ENCODE measurements around the gene ADAMTS14. TPM values are rescaled to one million over a fixed set of nuclear protein-coding genes. Genes with fewer than 3 reads are reported as not detected.
"Not testable (repeated sequence)": the region's sequence is repeated elsewhere in the genome, so short reads cannot be mapped to it uniquely, and the experiment has no call there.

Gene ADAMTS14
- total and polyA plus RNA-seq, 4 donors = 0.08 to 2.4 (median 0.37) TPM

- H3K9me3 ChIP-seq (ENCODE audit: control insufficient read depth, low read length) = no peaks in the 10 kb centered on the region
- ATAC-seq (ENCODE audit: low FRiP score) = no peak
- peak in 1 of 2 donors; percentile 41 for DNase-seq
- no peak overlapping the region for H3K4me3 ChIP-seq (ENCODE audit: low read length in 2 of 2)
- no peaks in the 10 kb centered on the region for H3K27me3 ChIP-seq (ENCODE audit: control insufficient read depth in 1 of 2, insufficient read depth in 2 of 2, low read length in 1 of 2)
- intact Hi-C loops (cut with DNase I) = loop anchor here in 1 of 2 donors (5.0 kb wide), 1 partner anchor 300 kb away; no protein-coding TSS in a partner anchor
- H3K36me3 ChIP-seq (ENCODE audit: control insufficient read depth in 1 of 2, insufficient read depth in 2 of 2, low read length in 1 of 2) = no peaks in the 10 kb centered on the region
- H3K27ac ChIP-seq (ENCODE audit: low read depth in 1 of 2, low read length in 2 of 2) = no peak overlapping the region
- no peaks in the 10 kb centered on the region for H3K4me1 ChIP-seq (ENCODE audit: control insufficient read depth in 1 of 2, insufficient read depth in 2 of 2, low read length in 2 of 2)
- 75 to 77% methylated on average over 10 of the region's 10 CpGs for WGBS, 2 donors
These were observed 89.5 kb downstream of the ADAMTS14 start for GRCh38 chr10:70761727-70762350.

GRCh38 chr10:70762441-70763175 is 90.3 kb downstream of the ADAMTS14 start:
- Histone ChIP-seq H3K27ac (ENCODE audit: low read depth in 1 of 2, low read length in 2 of 2) (no peak overlapping the region), H3K36me3 (ENCODE audit: control insufficient read depth in 1 of 2, insufficient read depth in 2 of 2, low read length in 1 of 2) (no peaks in the 10 kb centered on the region), H3K9me3 (ENCODE audit: control insufficient read depth, low read length) (no peaks in the 10 kb centered on the region), H3K27me3 (ENCODE audit: control insufficient read depth in 1 of 2, insufficient read depth in 2 of 2, low read length in 1 of 2) (no peaks in the 10 kb centered on the region), H3K4me1 (ENCODE audit: control insufficient read depth in 1 of 2, insufficient read depth in 2 of 2, low read length in 2 of 2) (no peaks in the 10 kb centered on the region), H3K4me3 (ENCODE audit: low read length in 2 of 2) (no peak overlapping the region)
- peak in 1 of 2 donors; percentile 65 for DNase-seq
- ATAC-seq (ENCODE audit: low FRiP score) = no peak
- intact Hi-C loops (cut with DNase I) = loop anchor here in 1 of 2 donors (5.0 kb wide), 1 partner anchor 300 kb away; no protein-coding TSS in a partner anchor
- 91 to 93% methylated on average over 7 of the region's 7 CpGs for WGBS, 2 donors

DNA sequence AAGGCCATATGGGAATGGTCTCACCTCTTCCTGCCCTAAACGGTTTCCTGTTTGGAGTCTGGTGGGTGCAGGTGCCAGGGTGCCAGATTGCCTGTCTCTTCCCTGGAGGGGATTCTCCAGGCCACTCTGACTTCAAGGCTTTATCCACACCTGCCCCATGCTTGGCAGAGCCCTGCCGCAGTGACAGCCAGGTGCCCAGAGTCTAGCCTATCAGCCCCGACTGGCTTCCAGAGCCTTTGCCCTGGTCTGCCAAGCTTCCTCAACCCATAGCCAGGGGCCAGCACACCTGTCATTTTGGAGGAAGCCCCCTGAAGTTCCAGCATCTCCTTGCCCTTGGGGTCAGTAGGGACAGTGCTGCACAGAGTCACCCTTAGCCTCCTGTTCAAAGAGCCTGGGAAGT is 91.3 kb downstream of the ADAMTS14 start:
- Histone ChIP-seq H3K36me3 (ENCODE audit: control insufficient read depth in 1 of 2, insufficient read depth in 2 of 2, low read length in 1 of 2) (no peaks in the 10 kb centered on the region), H3K4me3 (ENCODE audit: low read length in 2 of 2) (no peak overlapping the region), H3K9me3 (ENCODE audit: control insufficient read depth, low read length) (no peaks in the 10 kb centered on the region), H3K27me3 (ENCODE audit: control insufficient read depth in 1 of 2, insufficient read depth in 2 of 2, low read length in 1 of 2) (no peaks in the 10 kb centered on the region), H3K27ac (ENCODE audit: low read depth in 1 of 2, low read length in 2 of 2) (no peak overlapping the region), H3K4me1 (ENCODE audit: control insufficient read depth in 1 of 2, insufficient read depth in 2 of 2, low read length in 2 of 2) (no peaks in the 10 kb centered on the region)
- WGBS, 2 donors = 77% methylated on average over 3 of the region's 3 CpGs
- intact Hi-C loops (cut with DNase I) = loop anchor here in 1 of 2 donors (5.0 kb wide), 1 partner anchor 301 kb away; no protein-coding TSS in a partner anchor
- ATAC-seq (ENCODE audit: low FRiP score) (no peak), DNase-seq (peak in 1 of 2 donors; percentile 34)

DNA sequence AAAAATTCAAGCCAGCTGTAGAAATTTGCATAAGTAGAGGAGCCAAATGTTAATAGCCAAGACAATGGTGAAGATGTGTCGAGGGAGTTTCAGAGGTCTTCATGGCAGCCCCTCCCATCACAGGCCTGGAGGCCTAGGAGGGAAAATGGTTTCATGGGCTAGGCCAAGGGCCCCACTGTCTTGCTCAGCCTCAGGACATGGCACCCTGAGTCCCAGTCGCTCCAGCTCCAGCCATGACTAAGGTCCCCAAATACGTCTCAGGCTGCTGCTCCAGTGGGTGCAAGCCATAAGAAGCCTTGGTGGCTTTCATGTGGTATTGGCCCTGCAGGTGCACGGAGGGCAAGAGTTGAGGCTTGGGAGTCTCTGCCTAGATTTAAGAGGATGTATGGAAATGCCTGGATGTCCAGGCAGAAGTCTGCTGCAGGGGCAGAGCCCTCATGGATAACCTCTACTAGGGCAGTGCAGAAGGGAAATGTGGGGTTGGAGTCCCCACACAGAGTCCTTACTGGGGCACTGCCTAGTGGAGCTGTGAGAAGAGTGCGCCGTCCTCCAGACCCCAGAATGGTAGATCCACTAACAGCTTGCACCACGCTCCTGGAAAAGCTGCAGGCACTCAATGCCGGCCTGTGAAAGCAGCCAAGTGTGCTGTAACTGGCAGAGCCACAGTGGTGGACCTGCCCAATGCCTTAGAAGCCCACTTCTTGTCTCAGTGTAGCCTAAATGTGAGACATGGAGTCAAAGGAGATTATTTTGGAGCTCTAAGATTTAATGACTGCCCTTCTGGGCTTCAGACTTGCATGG is 93.7 kb downstream of the ADAMTS14 start:
- no peak for ATAC-seq (ENCODE audit: low FRiP score)
- DNase-seq = peak in 1 of 2 donors; percentile 45

GRCh38 chr10:70768026-70768685 is 95.8 kb downstream of the ADAMTS14 start:
- intact Hi-C loops (cut with DNase I); H3K27ac ChIP-seq (ENCODE audit: low read depth in 1 of 2, low read length in 2 of 2); H3K9me3 ChIP-seq (ENCODE audit: control insufficient read depth, low read length); H3K36me3 ChIP-seq (ENCODE audit: control insufficient read depth in 1 of 2, insufficient read depth in 2 of 2, low read length in 1 of 2); H3K4me3 ChIP-seq (ENCODE audit: low read length in 2 of 2); H3K27me3 ChIP-seq (ENCODE audit: control insufficient read depth in 1 of 2, insufficient read depth in 2 of 2, low read length in 1 of 2); ATAC-seq (ENCODE audit: low FRiP score); H3K4me1 ChIP-seq (ENCODE audit: control insufficient read depth in 1 of 2, insufficient read depth in 2 of 2, low read length in 2 of 2); DNase-seq: not testable (repeated sequence)
- WGBS, 2 donors = 75 to 82% methylated on average over 6 of the region's 6 CpGs

More for the DNA sequence above, 93.7 kb downstream of the ADAMTS14 start:
- intact Hi-C loops (cut with DNase I) = no loop called here
- Histone ChIP-seq H3K27ac (ENCODE audit: low read depth in 1 of 2, low read length in 2 of 2) (no peak overlapping the region), H3K27me3 (ENCODE audit: control insufficient read depth in 1 of 2, insufficient read depth in 2 of 2, low read length in 1 of 2) (no peaks in the 10 kb centered on the region), H3K36me3 (ENCODE audit: control insufficient read depth in 1 of 2, insufficient read depth in 2 of 2, low read length in 1 of 2) (no peaks in the 10 kb centered on the region), H3K4me1 (ENCODE audit: control insufficient read depth in 1 of 2, insufficient read depth in 2 of 2, low read length in 2 of 2) (no peaks in the 10 kb centered on the region), H3K4me3 (ENCODE audit: low read length in 2 of 2) (no peak overlapping the region), H3K9me3 (ENCODE audit: control insufficient read depth, low read length) (no peaks in the 10 kb centered on the region)
- WGBS, 2 donors = 98 to 99% methylated on average over 8 of the region's 8 CpGs

DNA sequence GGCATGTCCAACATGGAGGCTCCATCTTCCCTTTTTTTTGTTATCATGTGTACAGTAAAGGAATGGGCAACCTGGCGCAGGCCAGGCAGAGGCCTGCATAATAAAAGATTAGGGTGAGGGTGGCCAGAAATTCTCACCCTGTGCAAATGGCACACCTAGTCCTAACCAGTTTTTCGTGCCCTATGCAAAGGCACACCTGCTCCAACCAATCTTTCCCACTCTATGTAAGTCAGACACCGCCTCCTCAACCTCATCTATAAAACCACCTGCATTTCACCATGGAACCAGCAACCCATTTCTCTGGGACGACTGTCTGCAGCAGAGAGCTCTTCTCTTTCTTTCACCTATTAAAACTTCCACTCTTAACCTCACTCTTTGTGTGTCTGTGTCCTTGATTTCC is 96.8 kb downstream of the ADAMTS14 start:
- no peaks in the 10 kb centered on the region for H3K36me3 ChIP-seq (ENCODE audit: control insufficient read depth in 1 of 2, insufficient read depth in 2 of 2, low read length in 1 of 2)
- 91 to 95% methylated on average over 4 of the region's 4 CpGs for WGBS, 2 donors
- H3K4me1 ChIP-seq (ENCODE audit: control insufficient read depth in 1 of 2, insufficient read depth in 2 of 2, low read length in 2 of 2) = no peaks in the 10 kb centered on the region
- no peak overlapping the region for H3K27ac ChIP-seq (ENCODE audit: low read depth in 1 of 2, low read length in 2 of 2)
- no peak overlapping the region for H3K4me3 ChIP-seq (ENCODE audit: low read length in 2 of 2)
- DNase-seq = no peak
- no peaks in the 10 kb centered on the region for H3K9me3 ChIP-seq (ENCODE audit: control insufficient read depth, low read length)
- no peak for ATAC-seq (ENCODE audit: low FRiP score)
- H3K27me3 ChIP-seq (ENCODE audit: control insufficient read depth in 1 of 2, insufficient read depth in 2 of 2, low read length in 1 of 2) = no peaks in the 10 kb centered on the region
- intact Hi-C loops (cut with DNase I) = no loop called here

DNA sequence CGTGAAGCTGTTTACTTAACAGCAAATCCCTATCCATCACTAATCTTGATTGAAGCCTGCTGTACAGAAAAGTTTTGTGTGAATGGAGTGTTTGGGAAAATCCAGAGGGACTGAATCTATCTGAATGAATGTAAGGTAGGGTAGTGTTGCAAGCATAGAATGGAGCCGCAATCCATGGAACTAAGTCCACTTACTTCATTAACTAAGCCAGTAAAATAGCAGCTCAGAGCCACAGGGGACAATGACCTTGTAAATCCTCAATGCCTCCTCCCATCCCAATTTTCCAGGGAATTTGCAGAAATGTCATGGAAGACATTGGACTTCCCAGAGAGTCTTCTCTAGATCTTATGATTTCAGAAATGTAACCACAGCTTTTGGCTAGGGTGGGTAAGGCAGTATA is 97.7 kb downstream of the ADAMTS14 start:
- no peaks in the 10 kb centered on the region for H3K4me1 ChIP-seq (ENCODE audit: control insufficient read depth in 1 of 2, insufficient read depth in 2 of 2, low read length in 2 of 2)
- H3K27ac ChIP-seq (ENCODE audit: low read depth in 1 of 2, low read length in 2 of 2) = no peak overlapping the region
- no peak overlapping the region for H3K4me3 ChIP-seq (ENCODE audit: low read length in 2 of 2)
- 80 to 82% methylated on average over 2 of the region's 2 CpGs for WGBS, 2 donors
- no peaks in the 10 kb centered on the region for H3K27me3 ChIP-seq (ENCODE audit: control insufficient read depth in 1 of 2, insufficient read depth in 2 of 2, low read length in 1 of 2)
- DNase-seq = no peak
- ATAC-seq (ENCODE audit: low FRiP score) = no peak
- intact Hi-C loops (cut with DNase I) = no loop called here
- no peaks in the 10 kb centered on the region for H3K9me3 ChIP-seq (ENCODE audit: control insufficient read depth, low read length)
- no peaks in the 10 kb centered on the region for H3K36me3 ChIP-seq (ENCODE audit: control insufficient read depth in 1 of 2, insufficient read depth in 2 of 2, low read length in 1 of 2)

DNA sequence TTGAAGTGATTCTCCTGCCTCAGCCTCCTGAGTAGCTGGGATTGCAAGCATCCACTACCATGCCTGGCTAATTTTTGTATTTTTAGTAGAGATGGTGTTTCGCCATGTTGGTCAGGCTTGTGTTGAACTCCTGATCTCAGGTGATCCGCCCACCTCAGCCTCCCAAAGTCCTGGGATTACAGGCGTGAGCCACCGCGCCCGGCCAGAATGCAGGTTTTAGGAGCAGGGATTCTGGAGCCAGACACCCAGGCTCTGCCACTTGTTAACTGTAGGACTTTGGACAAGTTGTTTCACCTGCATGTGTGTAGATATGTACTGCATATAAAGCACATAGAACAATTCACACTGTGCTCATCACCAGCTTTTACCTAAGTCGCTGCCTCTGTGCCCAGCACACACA is 98.2 kb downstream of the ADAMTS14 start:
- H3K27ac ChIP-seq (ENCODE audit: low read depth in 1 of 2, low read length in 2 of 2); H3K9me3 ChIP-seq (ENCODE audit: control insufficient read depth, low read length); H3K4me3 ChIP-seq (ENCODE audit: low read length in 2 of 2); H3K36me3 ChIP-seq (ENCODE audit: control insufficient read depth in 1 of 2, insufficient read depth in 2 of 2, low read length in 1 of 2); H3K27me3 ChIP-seq (ENCODE audit: control insufficient read depth in 1 of 2, insufficient read depth in 2 of 2, low read length in 1 of 2); ATAC-seq (ENCODE audit: low FRiP score); intact Hi-C loops (cut with DNase I); H3K4me1 ChIP-seq (ENCODE audit: control insufficient read depth in 1 of 2, insufficient read depth in 2 of 2, low read length in 2 of 2): not testable (repeated sequence)
- 96 to 97% methylated on average over 7 of the region's 7 CpGs for WGBS, 2 donors
- peak in 1 of 2 donors; percentile 54 for DNase-seq

All from aorta (tissue), 5 donors.